ENCODE data around the gene RAB1B. TPM values are rescaled to one million over a fixed set of nuclear protein-coding genes. Genes with fewer than 3 reads are reported as not detected.

RAB1B gene
- total RNA-seq, 1 experiment from 2014 or later, result 148 TPM

- Histone ChIP-seq H2AFZ (ENCODE audit: low read depth, low read length, poor library complexity, severe bottlenecking) (no peak within 1 kb of the TSS), H3K4me3 (replicated peaks in 1 of 2; ENCODE audit: low read depth in 1 of 2, low read length in 2 of 2) (no peak within 1 kb of the TSS), H3K9me3 (ENCODE audit: control insufficient read depth in 1 of 2, insufficient read depth in 1 of 2, low read depth in 1 of 2, low read length in 2 of 2) (no peaks in the 10 kb centered on the region), H3K27ac (ENCODE audit: low read depth, low read length) (no peak within 1 kb of the TSS), H4K20me1 (ENCODE audit: insufficient read depth) (no peaks in the 10 kb centered on the region), H3K9me2 (ENCODE audit: insufficient read depth) (no peaks in the 10 kb centered on the region), H3K79me2 (ENCODE audit: insufficient read depth, low read length) (no peaks in the 10 kb centered on the region), H3K4me1 (ENCODE audit: control insufficient read depth in 1 of 2, insufficient read depth in 2 of 2, low read length in 2 of 2) (peaks cover 0 to 20% of the 10 kb centered on the region in 2 experiments; a peak in 2 of 4 replicates), H3K36me3 (ENCODE audit: control insufficient read depth in 1 of 2, insufficient read depth in 2 of 2, low read length in 2 of 2) (peaks cover 7 to 9% of the 10 kb centered on the region in 2 experiments; a peak in 3 of 4 replicates), H3K4me2 (ENCODE audit: low read length) (no peak within 1 kb of the TSS), H3K9ac (ENCODE audit: low read length) (no peak within 1 kb of the TSS), H3K27me3 (ENCODE audit: insufficient read depth, low read length) (no peaks in the 10 kb centered on the region)
- ChIA-PET RAD21 (ENCODE audit: low non-redundant PET in 1 of 2, low total read pairs in 2 of 2, uncharacterized antibody in 2 of 2, unreplicated experiment in 2 of 2) (no interaction called here), CTCF (no interaction called here), POLR2A (interaction anchor here (0.9 kb wide), 1 partner anchor 12 kb away, joined by 3 read pairs; the partner anchor contains the start of gene YIF1A)
- DNase-seq (ENCODE audit: low read depth, low spot score) (no peak), ATAC-seq (peak; percentile 44)
- intact Hi-C loops (cut with micrococcal nuclease), result no loop called here
- no TSS peak for BruUV-seq (replicated peaks)
- no peak for TF ChIP-seq REST (IDR thresholded peaks at IDR 0.05; ENCODE audit: low read depth)
- no peak for TF ChIP-seq ZBTB33 (IDR thresholded peaks at IDR 0.05; ENCODE audit: extremely low read depth, insufficient replicate concordance, low read length)
Observed at GRCh38 chr11:66277471-66278362, 9.3 kb downstream of the RAB1B start, which contains the start of gene CNIH2. TSS of gene CNIH2 (plus strand) at chr11:66278175. CDS start at chr11:66278457, 282 bp downstream.
